Epithelial cell of prostate (primary cell): ENCODE data around the gene OS9.

Experiments
- DNase-seq: peaks from one replicate; pipeline ENCODE4 v3.0.0-alpha.2; 2011; ENCODE audit warnings: low read depth, low spot score
- H3K27ac ChIP-seq: fragments of 450-650 bp; 2 replicates; pipeline ENCODE4 v1.5.1; 2017; ENCODE audit warnings: mild to moderate bottlenecking

The OS9 gene

DNA sequence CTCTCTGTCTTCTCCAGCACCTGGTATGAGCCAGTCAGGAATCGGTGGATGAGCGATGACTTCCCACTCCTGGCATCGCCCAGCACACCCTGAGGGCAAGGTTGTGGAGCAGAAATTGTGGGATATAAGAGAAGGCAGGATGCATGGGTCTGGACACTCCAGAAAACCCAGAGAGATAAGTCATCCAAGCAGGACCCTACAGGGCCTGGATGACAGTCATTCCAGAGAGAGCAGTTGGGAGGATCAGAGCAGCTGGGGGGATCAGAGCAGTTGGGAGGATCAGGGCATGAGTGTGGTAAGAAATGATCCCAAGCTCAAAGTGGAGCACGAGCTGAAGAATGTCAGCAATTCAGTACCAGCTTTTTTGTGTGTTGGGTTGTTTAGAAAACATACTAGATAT lies 40.7 kb downstream of the OS9 start:
- H3K27ac ChIP-seq = no peak overlapping the region

DNA sequence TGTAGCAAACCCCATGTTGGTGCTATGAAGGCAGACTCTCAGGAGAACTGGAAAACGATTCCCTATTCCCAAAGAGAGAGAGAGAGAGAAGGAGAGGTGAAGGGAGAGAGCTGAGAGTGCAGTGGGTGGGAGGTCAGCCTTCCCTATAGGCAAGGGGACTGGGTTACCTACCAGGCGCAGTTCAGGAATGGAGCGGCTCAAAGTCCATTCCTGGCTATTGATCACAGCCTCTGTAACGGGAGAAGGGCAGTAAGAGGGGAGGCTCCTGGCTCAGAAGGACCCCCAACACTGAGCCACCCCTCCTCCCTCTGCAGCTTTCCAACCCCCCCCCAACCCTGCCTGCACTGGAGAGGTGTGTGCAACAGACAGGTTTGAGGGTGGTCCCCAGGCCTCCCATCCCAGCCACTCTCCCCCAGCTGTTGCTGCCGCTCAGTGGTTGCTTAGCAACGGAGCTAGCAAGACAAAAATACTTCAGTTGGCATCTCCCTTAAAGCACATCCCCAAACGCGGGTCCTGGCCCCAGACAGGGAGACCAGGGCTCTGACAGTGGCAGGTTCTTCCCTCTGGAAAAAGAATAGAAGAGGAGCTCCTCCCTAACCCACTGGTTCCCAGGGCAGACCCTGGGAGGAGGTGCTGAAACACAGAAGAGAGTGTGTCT lies 41.4 kb downstream of the OS9 start:
- no peak overlapping the region for H3K27ac ChIP-seq
- DNase-seq = no peak

More for the DNA sequence above, 40.7 kb downstream of the OS9 start:
- DNase-seq = no peak

DNA sequence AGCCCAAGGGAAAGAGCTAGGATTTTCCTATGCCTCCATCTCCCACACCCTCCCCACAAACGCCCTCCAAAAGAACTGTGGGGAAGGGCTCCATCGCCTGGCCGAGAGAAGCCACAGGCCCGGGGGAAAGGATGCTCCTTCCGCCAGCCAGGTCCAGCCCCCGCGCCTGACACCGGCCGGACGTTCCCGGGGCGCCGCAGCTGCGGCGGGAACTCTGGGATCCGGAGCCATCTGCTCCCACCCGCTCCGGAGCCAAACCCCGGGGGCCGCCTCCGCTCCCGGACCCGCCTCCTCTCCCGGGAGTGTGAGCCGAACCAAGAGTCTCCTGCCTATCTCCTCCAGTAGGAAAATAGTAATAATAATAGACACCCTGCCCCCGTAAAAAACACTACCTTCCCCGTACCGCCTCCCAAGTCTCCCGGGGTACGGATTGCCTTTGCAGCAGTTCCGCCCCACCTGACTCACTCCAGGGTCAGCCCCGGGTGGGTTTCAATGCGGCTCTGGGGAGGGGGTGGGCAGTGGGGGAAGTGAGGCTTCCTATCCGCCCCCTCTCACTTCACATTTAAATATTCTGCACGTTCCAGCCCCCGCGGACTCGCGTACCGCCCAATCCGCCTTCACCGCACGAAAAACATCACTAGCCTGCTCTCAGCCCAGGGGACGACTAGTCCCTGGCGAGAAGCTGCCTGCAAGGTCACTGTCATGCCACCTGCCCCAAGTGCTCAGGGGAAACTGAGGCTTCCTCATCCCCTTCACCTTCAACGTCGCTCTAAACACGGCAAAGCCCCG lies 42.2 kb downstream of the OS9 start:
- no peak for DNase-seq
- no peak overlapping the region for H3K27ac ChIP-seq

DNA sequence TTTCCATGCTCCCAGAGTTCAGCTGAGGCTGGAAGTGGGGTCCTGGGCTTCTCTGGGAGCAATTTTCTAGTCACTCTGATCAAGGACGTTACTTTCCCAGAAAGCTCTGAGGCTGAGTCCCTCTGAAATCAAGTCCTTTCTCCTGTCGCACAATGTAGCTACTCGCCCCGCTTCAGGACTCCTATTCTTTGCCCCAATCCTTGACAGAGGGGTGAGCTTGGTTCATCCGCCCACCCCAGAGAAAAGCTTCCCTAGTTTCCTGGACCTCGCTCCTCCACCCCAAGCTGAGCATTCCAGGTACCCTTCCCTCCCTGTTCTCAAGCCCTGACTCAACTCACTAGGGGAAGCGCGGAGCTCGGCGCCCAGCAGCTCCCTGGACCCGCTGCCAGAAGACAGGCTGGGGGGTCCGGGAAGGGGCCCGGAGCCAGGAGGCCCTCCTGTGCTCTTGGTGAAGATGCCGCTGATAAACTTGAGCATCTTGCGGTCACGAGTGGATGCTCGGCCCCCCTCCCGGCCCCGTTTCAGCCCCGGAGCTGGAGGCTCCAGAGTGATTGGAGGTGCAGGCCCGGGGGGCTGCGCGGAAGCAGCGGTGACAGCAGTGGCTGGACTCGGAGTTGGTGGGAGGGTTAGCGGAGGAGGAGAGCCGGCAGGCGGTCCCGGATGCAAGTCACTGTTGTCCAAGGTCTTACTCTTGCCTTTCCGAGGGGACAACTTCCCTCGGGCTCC lies 43.0 kb downstream of the OS9 start:
- no peak overlapping the region for H3K27ac ChIP-seq
- no peak for DNase-seq

DNA sequence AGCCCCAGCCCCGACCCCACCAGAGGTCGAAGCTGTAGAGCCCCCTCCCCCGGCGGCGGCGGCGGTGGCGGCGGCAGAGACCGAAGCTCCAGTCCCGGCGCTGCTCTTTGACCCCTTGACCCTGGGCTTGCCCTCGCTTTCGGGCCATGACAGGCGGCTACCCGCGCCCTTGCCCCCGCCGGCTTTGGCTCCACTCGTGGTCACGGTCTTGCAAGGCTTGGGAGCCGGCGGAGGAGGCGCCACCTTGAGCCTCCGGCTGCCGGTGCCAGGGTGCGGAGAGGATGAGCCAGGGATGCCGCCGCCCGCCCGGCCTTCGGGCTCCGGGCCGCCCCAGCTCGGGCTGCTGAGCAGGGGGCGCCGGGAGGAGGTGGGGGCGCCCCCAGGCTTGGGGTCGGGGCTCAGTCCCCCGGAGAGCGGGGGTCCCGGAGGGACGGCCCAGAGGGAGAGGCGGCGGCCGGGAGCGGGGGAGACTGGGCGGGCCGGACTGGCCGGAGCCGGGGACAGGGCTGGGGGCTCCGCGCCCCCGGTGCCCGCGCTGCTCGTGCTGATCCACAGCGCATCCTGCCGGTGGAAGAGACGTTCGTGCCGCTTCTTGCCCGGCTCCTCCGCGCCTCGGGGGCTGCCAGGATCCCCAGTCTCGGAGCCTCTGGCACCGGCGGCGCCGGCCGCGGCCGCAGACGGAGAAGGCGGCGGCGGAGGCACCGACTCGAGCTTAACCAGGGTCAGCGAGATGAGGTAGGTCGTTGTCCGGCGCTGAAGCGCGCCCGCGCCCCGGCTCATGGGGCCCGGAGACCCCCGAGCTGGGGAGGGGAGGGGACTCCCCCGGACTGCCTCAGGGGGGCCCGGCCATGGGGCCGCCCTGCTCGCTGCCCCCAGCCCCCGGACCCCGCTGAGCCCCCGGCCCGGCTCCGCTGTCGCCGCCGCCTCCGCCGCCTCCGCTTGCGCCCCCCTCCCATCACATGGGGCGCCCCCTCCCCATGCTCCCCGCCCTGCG lies 43.8 kb downstream of the OS9 start:
- DNase-seq = no peak

DNA sequence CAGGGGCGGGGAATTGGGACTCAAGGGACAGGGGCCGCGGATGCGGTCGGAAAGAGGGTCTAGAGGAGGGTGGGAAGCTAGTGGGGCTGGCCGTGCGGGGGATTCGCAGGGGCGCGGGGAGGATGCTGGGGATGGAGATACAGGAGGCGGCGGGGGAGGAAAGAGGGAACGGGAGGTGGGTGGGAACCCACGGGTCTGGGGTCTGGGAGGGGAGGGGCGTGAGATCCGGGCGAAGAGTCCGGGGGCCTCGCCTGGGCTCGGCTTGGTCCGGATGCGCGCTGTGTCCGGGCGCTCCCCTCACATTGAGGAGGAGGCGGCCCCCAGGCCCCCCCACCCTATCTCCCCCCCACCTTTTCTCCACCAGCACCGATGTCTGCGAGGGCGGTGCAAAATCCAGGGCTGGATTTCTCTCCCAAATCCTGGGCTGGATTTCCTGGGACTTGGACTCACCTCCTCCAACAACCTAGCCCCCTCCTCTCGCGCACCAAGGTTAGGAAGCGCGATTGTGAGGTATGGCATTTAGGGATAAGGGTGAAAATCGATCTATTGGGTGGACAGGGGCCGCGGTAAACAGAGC lies 44.8 kb downstream of the OS9 start, which contains the start of gene AGAP2:
Gene AGAP2, minus strand, starts transcription at position 82 of the 577 bp plus-strand sequence. CDS start 496 bp downstream, outside the sequence.
- no peak within 1 kb of the TSS for H3K27ac ChIP-seq
- no peak for DNase-seq

More for the DNA sequence above, 43.8 kb downstream of the OS9 start:
- no peak overlapping the region for H3K27ac ChIP-seq

DNA sequence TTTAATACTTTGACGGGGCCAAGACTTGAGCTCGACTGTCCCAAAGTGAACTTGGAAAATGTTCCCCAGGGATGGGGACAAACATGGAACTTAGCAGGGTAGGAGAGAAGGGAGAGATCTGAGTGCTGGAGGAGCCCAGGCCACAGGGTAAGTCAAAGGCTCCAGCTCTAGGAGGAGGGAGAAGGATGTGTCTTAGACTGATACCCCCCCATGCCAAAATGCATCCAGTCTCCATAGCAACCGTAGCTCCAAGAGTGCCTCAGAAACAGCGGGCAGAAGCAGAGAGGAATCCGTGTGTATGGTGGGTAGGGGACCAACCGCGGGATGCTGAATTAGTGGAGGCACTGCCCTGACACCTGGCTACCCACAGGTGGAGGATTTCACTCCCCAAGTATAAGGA lies 45.5 kb downstream of the OS9 start:
- DNase-seq = no peak
- H3K27ac ChIP-seq = no peak overlapping the region

DNA sequence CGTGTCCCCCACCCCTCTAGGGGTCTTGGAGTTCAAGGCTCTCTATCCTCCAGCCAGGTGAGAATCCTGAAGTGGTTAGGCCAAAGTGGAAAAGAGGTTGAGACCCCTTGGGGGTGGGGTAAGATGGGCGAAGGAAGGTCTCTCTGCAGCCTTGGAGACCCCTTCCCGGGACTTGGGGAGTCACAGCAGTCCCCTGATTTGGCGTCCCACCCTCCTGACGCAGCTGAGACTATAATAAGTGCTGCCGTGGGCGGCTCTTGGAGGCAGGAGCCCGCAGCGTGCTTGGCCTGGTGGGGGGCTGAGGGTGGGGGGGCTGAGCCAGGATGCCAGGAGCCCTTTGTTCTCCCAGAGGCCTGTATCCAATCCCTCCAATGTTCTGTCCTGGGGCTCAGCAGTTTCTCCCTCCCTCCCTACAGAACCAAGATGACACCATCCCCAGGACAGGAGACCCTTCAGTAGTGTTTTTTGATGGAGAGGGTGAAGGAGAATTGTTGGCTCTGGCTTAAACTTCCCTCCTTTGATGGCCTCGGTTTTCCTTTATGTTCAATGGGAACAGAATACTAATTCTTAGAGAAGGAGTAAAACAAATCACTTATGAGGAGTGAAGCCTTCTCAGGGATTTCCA lies 46.1 kb downstream of the OS9 start:
- DNase-seq = no peak
- no peak overlapping the region for H3K27ac ChIP-seq

DNA sequence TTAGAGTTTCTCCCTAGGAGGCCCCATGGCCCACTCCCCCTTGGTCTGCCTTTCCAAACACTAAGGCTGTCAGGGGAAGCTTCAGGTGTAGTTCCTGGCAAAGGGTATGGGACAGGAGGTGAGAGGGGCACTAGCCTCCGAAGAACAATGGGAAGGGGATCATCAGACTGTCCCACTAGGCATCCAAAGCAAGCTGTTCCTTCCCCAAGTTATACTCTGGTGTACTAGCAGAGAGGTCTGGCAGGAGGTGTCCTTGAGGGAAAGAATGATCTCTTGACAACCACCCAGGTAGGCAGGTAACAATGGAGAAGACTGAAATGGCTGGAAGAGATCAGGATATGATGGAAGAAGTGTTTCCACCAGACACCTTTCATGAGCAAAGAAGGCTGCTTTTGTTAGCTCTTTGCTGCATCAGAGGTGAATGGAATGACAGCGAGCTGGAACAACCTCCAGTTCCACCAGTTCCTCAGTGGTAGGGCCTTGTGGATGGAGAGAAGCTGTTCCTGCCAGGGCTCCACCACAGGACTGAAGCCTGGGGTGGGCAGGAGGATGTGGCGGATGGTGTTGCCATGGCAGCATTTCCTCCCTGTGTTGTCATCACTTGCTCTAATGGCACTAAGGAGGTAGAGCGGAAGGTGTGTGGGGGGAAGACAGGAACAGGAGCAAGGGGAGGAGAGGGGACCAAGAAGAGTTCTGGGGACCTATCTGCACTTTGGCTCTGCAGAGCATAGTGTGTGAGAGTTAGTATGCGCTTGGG lies 46.9 kb downstream of the OS9 start:
- H3K27ac ChIP-seq = no peak overlapping the region

DNA sequence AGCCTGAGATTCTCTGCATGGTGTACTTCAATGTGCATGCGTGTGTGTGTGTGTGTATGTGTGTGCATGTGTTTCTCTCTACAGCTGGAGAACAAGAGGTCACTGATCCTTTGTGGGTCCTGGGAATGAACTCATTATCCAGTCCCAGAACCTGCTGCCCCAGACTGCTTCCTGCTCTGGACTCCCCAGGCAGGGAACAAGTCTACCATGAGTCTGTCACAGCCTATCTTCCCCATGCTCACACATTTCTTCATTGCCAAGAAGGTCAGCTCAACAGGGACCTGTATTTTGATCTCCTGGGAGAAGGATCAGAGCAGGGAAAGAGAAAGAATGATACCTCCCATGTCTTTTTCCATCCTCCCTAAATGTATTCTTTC lies 47.5 kb downstream of the OS9 start:
- DNase-seq = no peak

More for the DNA sequence above, 46.9 kb downstream of the OS9 start:
- DNase-seq = no peak

DNA sequence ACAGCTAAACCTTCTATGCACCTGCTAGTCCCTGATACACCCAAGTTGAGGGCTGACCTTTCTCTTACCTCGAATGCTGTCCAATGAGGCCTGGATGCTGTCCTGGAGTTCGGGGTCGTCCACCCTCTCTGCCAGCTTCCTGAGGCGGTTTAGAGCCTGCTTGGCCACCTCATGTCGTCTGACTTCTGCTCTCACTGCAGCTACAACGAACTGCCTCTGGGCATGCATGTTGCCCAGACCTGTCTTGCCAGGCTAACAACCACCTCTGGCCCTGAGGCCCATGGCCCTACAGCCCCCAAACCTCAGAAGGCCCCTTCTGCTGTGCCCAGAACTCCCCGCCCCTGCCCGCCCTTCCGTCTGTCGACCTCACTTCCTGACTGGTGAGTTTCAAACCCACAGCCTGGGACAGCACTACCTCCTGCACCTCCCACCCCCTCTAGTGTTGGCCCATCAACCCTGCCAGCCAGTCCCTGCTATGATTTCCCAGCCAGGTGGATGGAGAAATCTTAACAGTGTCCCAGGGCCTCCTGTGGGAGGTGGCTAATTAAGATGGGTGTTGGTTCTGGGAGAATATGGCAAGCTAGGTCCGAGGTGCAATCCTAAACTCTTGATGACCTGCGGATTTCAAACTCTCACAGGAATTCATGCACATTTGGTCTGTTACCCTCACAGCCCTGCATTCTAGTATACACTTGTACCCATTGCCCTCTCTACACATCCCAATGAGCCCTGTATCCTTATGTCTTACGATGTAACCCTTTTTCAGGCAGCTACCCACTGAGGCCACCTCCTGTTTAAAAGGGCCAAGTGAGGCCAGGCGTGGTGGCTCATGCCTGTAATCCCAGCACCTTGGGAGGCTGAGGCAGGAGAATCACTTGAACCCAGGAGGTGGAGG lies 48.2 kb downstream of the OS9 start:
- H3K27ac ChIP-seq = no peak overlapping the region
- DNase-seq = no peak

More for the DNA sequence above, 47.5 kb downstream of the OS9 start:
- no peak overlapping the region for H3K27ac ChIP-seq

DNA sequence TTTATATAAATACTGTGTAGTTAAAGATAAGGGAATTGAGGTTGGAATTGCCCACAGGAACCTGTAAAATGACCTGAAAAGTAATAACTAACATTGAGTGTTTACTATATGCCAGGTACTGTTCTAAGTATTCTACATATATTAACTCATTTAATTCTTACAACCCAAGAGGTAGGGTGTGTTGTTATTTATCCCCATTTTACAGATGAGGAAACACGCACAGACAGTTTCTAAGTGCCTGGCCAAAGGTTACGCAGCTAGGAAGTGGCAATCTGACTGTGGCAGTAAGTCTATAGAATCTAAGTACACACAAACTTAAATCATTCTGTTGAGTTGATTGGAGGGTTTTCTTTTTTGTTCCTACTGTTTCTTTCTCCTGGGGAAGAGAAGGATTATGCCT lies 49.8 kb downstream of the OS9 start:
- no peak for DNase-seq
- H3K27ac ChIP-seq = no peak overlapping the region

DNA sequence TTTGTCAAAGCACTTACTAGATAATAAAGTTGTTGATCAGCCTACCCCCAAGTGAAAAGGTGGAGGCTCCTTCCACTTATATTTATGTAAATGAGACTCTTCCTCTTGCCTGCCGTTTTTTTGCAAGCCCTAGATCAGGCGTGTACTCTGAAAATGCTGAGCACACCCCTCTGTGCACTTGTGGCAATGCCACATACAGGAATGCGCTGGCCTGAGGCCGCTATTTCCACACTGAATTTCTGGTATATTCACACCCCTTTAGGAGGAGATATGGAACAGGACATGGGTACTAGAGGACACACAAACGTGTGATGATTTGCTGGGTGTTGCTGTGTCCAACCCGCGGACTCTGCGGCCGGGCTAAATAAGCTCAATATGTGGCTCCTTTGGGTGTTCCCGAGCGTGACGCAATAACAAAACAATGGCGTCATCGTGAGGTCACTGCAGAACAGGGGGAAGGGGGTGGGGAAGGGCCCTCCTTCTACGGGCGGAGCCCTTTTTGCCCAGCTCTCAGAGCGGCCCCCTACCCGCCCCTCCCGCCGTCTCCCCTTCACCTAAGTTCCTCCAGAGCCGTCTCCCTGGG lies 50.4 kb downstream of the OS9 start:
- H3K27ac ChIP-seq = peak overlapping the region; percentile 91
- no peak for DNase-seq

DNA sequence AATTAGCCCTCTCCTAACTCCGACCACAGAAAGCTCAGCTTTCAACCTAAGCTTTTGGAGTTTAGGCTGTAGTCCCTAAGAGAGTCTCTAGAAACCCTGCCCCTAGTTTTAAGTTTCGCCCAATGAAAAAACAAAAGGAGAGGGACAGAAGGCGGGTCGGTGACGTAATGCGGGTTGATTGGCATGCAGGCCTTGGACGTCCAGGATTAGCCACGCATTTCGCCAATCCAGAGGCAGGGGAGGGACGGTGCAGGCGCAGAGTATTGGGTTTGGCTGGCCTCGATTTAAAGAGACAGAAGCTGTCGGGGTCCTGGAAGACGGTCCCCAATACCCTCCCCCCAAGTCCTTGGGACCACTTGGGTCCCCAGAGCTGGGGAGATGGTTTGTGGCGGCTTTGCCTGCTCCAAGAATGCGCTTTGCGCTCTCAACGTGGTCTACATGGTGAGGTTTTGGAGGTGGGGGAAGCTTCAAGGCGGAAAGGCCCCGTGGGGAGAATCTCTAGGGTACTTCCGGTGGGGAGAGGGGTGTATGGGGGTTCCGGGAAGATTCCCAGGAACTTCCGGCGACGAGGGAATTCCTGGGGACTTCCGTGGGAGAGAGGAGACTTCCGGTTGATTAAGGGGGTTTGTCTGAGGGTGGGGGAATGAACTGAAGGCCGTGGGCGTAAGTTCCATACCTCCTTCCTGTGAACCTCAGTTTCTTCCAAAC lies 51.0 kb downstream of the OS9 start, which contains the start of gene TSPAN31:
Gene TSPAN31, plus strand, starts transcription at position 263 of the 708 bp plus-strand sequence. Its CDS starts 116 bp downstream, at position 379.
- H3K27ac ChIP-seq = peak within 1 kb of the TSS; percentile 91

DNA sequence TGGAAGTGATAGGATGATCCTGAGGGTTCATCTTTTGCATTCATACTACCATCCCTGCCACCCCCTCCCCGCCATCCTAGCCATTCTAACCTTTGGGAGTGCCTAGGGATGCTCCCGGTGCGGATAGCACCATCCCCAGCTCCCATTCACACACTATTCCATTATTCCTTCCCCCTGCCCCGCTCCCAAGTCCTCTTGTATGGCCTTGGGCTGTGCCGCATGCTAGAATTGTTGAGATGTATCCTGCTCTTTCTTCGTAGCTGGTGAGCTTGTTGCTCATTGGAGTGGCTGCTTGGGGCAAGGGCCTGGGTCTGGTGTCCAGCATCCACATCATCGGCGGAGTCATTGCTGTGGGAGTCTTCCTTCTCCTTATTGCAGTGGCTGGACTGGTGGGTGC lies 51.6 kb downstream of the OS9 start:
- DNase-seq = no peak
- peak overlapping the region; percentile 91 for H3K27ac ChIP-seq

More for the DNA sequence above, 51.0 kb downstream of the OS9 start, which contains the start of gene TSPAN31:
- peak; percentile 93 for DNase-seq

DNA sequence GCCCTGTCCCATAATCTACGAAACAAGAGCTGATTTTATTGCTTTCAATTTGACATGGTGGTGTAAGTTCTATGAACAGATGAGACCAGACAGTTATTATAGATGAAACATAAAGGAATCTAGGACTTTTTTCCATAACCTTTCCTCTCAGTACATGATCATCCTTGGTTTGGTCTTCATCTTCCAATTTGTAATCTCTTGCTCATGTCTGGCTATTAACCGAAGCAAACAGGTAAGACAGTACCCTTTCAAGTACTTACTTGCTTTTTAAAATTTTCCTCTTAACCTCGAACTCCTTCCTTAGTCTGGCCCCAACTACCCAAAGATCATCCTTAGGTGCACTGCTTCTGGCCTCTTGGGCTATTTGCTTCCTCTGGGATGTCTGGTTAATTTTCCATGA lies 52.1 kb downstream of the OS9 start:
- DNase-seq = no peak
- H3K27ac ChIP-seq = peak overlapping the region; percentile 91
